Esophagus (tissue), 2 donors: ENCODE measurements around the gene KRT10. TPM values are rescaled to one million over a fixed set of nuclear protein-coding genes. Genes with fewer than 3 reads are reported as not detected.
"Not testable (repeated sequence)": the region's sequence is repeated elsewhere in the genome, so short reads cannot be mapped to it uniquely, and the experiment has no call there.

Experiments used
- H3K27ac ChIP-seq, 2 donors: one replicate each; pipeline ENCODE4 v1.5.1; 2013; ENCODE audit warnings: low read depth in 2 of 2, mild to moderate bottlenecking in 2 of 2, inconsistent platforms in 1 of 2, low read length in 1 of 2, moderate library complexity in 1 of 2
- H3K27me3 ChIP-seq, 2 donors: one replicate each; pipeline ENCODE4 v1.6.1; 2013; ENCODE audit warnings: low read length in 2 of 2, control low read depth in 1 of 2, mild to moderate bottlenecking in 1 of 2; ENCODE audit not compliant: insufficient read depth in 2 of 2, control insufficient read depth in 1 of 2
- H3K36me3 ChIP-seq, 2 donors: one replicate each; pipeline ENCODE4 v1.6.1; 2013; ENCODE audit warnings: low read length in 1 of 2; ENCODE audit not compliant: control insufficient read depth in 2 of 2, insufficient read depth in 2 of 2
- H3K4me1 ChIP-seq, 2 donors: one replicate each; pipeline ENCODE4 v1.6.1; 2013; ENCODE audit warnings: low read length in 1 of 2; ENCODE audit not compliant: control insufficient read depth in 2 of 2, insufficient read depth in 2 of 2
- H3K4me3 ChIP-seq, 2 donors: one replicate each; pipeline ENCODE4 v1.5.1; 2013; ENCODE audit warnings: low read length in 2 of 2, mild to moderate bottlenecking in 2 of 2, low read depth in 1 of 2, moderate library complexity in 1 of 2
- H3K9me3 ChIP-seq, 2 donors: one replicate each; pipeline ENCODE4 v1.6.1; 2013; ENCODE audit warnings: mild to moderate bottlenecking in 2 of 2, low read depth in 1 of 2, low read length in 1 of 2, moderate library complexity in 1 of 2; ENCODE audit not compliant: control insufficient read depth in 2 of 2, insufficient read depth in 1 of 2
- WGBS, 2 donors: extraction: QIAGEN DNeasy Blood & Tissue Kit; methylation state at CpG; one replicate each; pipeline ENCODE4 v1.1.7; 2013; 5-methylcytosine and 5-hydroxymethylcytosine counted together
- polyA plus RNA-seq, 2 donors: library from polyadenylated mRNA; stranded (reverse); fragments of 200-250 nt; gene quantifications; one replicate each; pipeline ENCODE4 v1.2.3, GENCODE V29; 2013
- donor health status: healthy with polysubstance abuse.
- donor health status: Bipolar disorder and iron deficiency.

KRT10 gene
- 10 to 100 TPM; 30.1 to 41.2 TPM for polyA plus RNA-seq

DNA sequence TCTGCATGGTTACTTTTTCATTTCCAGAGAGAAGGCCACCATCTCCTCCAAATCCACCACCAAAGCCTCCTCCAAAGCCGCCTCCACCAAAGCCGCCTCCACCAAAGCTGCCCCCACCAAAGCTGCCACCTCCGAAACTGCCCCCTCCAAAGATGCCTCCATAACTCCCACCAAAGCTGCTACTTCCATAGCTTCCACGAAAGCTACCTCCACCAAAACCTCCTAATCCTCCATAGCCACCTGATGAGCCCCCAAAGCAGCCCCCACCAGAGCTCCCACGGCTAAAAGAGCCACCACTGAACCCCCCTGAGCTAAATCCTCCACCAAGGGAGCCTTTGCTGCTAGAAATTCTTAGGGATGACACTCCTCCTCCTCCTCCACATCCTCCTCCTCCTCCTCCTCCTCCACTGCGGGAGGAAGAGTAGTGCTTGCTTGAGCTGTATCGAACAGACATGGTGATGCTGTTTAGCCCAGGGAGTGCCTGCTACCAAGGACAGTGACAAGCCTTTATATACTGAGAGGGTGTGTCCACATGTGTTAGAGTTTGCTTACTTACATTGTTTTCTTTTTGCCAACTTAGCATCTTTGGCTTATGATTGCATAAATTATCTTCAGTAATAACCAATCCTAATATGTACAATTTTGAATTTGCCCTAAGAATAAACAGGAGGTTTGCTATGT is at the start of gene KRT10:
TSS of gene KRT10 (minus strand) at position 483 of the 681 bp plus-strand sequence. CDS start at position 454, 29 bp downstream.
- Histone ChIP-seq H3K4me1 (peaks cover 0 to 2% of the 10 kb centered on the region in 2 donors), H3K27me3 (no peaks in the 10 kb centered on the region), H3K27ac (no peak within 1 kb of the TSS), H3K36me3 (peaks cover 0 to 3% of the 10 kb centered on the region in 2 donors), H3K9me3 (no peaks in the 10 kb centered on the region), H3K4me3 (no peak within 1 kb of the TSS)
- WGBS, 2 donors, result 88 to 89% methylated on average over 7 of the region's 7 CpGs

DNA sequence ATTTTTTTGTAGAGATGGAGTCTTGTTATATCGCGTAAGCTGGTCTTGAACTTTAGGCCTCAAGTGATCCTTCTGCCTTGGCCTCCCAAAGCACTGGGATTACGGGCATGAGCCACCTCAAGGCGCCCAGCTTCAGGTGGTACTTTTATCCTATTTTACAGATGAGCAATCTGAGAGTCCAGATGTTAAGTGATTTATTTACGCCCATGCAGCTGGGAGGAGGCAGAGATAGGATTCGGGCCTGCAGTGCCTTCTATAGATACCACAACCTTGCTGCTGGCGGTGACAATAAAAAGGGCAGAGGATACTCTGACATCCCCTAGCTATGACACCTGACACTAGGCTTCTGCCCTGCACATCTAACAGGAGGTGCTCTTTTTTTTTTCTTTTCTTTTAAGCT is 48.9 kb upstream of the KRT10 start:
- Histone ChIP-seq H3K27ac (no peak overlapping the region), H3K4me3 (no peak overlapping the region), H3K27me3 (no peaks in the 10 kb centered on the region), H3K9me3 (no peaks in the 10 kb centered on the region), H3K4me1 (no peaks in the 10 kb centered on the region), H3K36me3 (no peaks in the 10 kb centered on the region)
- WGBS, 2 donors, result 89 to 94% methylated on average over 7 of the region's 7 CpGs

DNA sequence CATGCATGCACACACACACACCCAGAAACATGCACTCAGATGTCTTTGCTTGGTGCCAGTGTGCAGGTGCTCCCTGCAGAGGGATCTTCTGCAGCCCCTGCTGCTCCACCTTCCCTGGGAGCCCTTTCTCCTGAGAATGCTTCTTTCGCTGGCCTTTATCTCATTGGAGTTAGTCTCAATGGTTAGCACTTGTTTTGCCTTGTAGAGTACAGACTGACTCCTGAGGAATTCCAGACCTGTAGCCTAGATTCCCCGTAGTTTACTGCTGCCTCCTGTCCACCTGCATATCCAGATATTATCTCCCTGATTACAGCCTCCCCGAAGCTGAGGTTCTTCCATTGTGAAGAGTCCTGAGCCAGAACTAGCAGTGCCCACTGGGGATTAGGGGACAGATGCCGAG is 47.7 kb upstream of the KRT10 start:
- no peak overlapping the region for H3K4me3 ChIP-seq
- no peaks in the 10 kb centered on the region for H3K36me3 ChIP-seq
- no peak overlapping the region for H3K27ac ChIP-seq
- 76 to 78% methylated on average over 4 of the region's 4 CpGs for WGBS, 2 donors
- H3K4me1 ChIP-seq, result no peaks in the 10 kb centered on the region
- no peaks in the 10 kb centered on the region for H3K27me3 ChIP-seq
- no peaks in the 10 kb centered on the region for H3K9me3 ChIP-seq

DNA sequence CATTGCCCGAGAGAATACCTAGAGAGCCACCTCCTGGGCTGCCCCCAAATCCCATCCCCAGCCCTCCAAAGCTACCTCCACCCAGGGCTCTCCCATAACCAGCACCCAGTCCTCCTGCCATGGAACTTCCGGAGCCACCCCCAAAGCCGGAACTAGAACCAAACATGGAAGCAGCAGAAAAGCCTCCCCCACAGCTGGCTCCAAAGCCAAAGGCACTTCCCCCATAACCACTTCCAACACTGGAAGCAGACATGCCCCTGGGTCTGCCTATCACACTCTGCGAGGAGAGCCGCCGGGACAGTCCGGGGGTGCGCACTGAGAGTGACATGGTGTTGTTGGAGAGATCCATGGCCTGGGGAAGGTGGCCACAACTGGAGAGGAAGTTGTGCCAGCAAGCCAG is 44.4 kb upstream of the KRT10 start, which contains the start of gene KRT12:
TSS of gene KRT12 (minus strand) at position 386 of the 400 bp plus-strand sequence. CDS start at position 349, 37 bp downstream.
- Histone ChIP-seq H3K36me3 (no peaks in the 10 kb centered on the region), H3K9me3 (no peaks in the 10 kb centered on the region), H3K4me1 (peaks cover 0 to 3% of the 10 kb centered on the region in 2 donors), H3K27ac (no peak within 1 kb of the TSS), H3K27me3 (no peaks in the 10 kb centered on the region), H3K4me3 (no peak within 1 kb of the TSS)
- WGBS, 2 donors, result 91 to 96% methylated on average over 8 of the region's 8 CpGs

DNA sequence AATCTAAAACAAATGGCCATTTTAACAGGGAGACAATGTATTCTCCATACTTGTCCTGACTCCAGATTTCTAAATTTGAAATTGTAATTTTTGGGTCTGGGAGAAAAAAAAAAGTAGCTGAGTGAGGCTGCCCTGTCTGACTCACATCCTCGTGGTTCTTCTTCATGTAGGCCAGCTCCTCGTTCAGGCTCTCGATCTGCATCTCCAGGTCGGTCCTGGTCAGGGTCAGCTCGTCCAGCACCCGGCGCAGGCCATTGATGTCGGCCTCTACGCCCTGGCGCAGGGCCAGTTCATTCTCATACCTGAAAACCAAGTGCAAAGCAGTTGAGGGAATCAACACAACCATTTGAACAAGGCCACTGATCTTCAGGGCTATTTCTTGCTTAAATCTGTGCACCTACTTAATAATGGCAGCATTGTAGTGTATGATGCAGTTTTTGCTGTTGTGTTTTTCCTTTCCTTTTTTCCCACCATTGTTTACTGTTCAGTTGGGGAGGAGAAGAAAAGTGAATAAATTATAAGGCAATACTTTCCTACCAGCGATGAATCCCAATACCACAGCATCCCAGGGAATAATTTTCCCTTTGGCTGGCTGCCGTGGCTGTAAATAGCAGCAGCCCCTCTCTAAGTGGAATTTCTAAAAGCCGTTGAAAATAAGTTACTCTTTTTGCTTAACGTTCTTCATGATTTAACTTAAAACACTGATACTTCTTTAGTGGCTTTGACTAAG is 42.4 kb upstream of the KRT10 start:
- WGBS, 2 donors, result 87 to 91% methylated on average over 14 of the region's 14 CpGs

DNA sequence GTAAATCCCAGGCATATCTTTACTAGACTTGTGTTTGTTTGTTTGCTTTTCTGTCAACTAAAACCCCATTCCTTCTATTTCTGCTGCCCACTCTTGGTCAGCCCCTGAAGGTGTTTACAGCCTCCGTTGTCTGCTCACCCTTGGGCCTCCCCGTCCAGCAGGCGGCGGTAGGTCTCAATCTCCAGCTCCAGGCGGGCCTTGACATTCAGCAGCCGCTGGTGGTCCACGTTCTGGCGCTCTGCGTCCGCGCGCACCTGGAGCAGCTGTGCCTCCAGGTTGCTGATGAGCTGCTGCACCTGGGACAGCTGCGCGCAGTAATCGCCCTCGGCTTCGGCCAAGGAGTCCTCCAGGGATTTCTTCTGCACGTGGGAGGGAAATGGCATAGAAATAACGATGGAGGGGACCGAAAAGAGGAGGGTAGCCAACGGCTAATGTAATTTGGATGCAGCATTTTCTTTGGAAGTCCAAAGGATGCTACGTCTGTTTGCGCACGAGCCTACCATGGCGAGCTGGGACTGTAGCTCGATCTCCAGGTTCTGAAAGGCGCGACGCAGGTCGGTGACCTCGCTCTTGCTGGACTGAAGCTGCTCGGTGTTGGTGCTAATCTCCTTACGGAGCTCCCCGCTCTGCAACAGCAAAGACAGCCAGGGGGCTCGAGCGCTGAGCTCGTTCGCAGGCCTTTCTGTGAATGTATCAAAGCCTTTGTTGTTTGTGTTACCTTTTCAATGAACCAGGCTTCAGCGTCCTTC is 40.7 kb upstream of the KRT10 start:
- Histone ChIP-seq H3K27me3 (no peaks in the 10 kb centered on the region), H3K4me1 (peaks cover 0 to 3% of the 10 kb centered on the region in 2 donors), H3K9me3 (no peaks in the 10 kb centered on the region), H3K36me3 (no peaks in the 10 kb centered on the region), H3K27ac (no peak overlapping the region), H3K4me3 (no peak overlapping the region)
- WGBS, 2 donors, result 70 to 71% methylated on average over 39 of the region's 39 CpGs

More for the DNA sequence above, 42.4 kb upstream of the KRT10 start:
- Histone ChIP-seq H3K4me1 (peaks cover 0 to 3% of the 10 kb centered on the region in 2 donors), H3K27ac (no peak overlapping the region), H3K36me3 (no peaks in the 10 kb centered on the region), H3K9me3 (no peaks in the 10 kb centered on the region), H3K4me3 (no peak overlapping the region), H3K27me3 (no peaks in the 10 kb centered on the region)

DNA sequence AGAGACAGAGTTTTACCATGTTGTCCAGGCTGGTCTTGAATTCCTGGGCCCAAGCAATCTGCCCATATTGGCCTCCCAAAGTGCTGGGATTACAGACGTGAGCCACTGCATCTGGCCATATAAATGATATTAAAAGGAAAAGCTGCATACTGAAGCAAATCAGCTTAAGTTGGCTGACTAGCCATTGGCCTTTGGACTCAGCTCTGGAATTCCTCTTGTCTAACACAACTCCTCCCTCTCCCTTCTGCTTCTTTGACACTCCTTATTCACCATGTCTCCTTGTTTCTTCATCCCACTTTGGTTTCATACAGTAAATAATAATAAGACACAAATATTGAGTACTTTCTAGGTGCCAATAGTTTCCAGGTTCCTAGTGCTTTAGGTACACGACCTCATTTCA is 37.1 kb upstream of the KRT10 start:
- no peaks in the 10 kb centered on the region for H3K9me3 ChIP-seq
- H3K27me3 ChIP-seq, result no peaks in the 10 kb centered on the region
- H3K36me3 ChIP-seq, result no peaks in the 10 kb centered on the region
- WGBS, 2 donors, result 59 to 72% methylated on average over 2 of the region's 2 CpGs
- peaks cover 2 to 3% of the 10 kb centered on the region in 2 donors for H3K4me1 ChIP-seq
- no peak overlapping the region for H3K4me3 ChIP-seq
- H3K27ac ChIP-seq, result no peak overlapping the region

DNA sequence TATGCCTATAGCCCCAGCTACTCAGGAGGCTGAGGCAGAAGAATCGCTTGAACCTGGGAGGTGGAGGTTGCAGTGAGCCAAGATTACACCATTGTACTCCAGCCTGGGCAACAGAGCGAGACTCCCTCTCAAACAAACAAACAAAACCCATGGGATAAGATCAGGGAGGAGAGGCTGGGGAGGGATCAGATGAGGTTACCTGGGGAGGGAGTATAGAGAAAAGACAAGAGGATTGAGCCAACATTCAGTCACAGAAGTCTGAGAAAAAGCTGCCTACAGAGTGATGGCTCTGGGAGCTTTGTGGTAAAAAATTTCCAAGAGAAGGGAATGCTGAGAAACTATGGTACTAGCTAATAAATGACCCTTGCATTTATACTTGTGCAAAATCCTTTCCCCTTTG is 36.3 kb upstream of the KRT10 start:
- H3K27ac ChIP-seq, H3K4me1 ChIP-seq, H3K9me3 ChIP-seq, H3K4me3 ChIP-seq, H3K36me3 ChIP-seq, H3K27me3 ChIP-seq: not testable (repeated sequence)
- 90 to 94% methylated on average over 2 of the region's 2 CpGs for WGBS, 2 donors

DNA sequence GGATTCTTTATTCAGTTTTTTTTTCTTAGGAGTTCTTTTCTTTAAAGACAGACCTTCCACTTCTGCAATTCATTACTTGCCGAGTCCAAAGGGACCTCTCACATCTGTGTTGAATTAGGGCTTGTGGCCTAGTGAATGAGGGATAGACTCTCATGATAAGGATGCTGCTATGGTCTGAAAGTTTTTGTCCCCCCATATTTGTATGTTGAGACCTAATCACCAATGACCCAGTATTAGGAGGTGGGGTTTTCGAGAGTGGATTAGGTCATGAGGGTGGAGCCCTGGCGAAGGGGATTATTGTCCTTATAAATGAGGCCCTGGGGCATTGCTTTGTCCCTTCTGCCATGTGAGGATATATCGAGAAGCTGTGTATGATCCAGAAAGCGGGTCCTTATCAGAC is 35.1 kb upstream of the KRT10 start:
- no peak overlapping the region for H3K27ac ChIP-seq
- H3K9me3 ChIP-seq, result no peaks in the 10 kb centered on the region
- no peak overlapping the region for H3K4me3 ChIP-seq
- 65 to 69% methylated on average over 5 of the region's 5 CpGs for WGBS, 2 donors
- peaks cover 0 to 2% of the 10 kb centered on the region in 2 donors for H3K4me1 ChIP-seq
- H3K27me3 ChIP-seq, result no peaks in the 10 kb centered on the region
- H3K36me3 ChIP-seq, result no peaks in the 10 kb centered on the region
